NCI-H345 treated with DMSO at 0.1 percent for 48 hours (cell line): ENCODE data around the gene SH3GL1.

Source experiments
- DNase-seq: peaks from one replicate; lab custom pipeline; 2025; ENCODE audit not compliant: unreplicated experiment; lab: John Stamatoyannopoulos, UW

The SH3GL1 gene

DNA sequence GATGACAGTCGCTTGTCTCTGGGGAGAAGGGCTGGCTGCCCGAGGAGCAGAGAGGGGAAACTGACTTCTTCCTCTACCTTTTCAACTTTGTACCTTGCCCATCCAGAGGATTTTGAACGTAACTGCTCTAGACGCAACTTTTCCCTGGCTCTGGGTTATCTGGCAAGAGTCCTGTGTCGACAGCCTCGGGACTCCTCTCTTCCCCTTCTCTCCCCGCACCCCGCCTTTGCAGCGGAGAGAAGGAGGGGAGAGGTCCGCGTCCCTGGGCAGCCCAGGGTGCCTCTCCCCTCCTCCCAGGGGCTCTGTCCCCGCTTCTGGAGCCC, 574 bp downstream of the SH3GL1 start:
- no peak for DNase-seq

DNA sequence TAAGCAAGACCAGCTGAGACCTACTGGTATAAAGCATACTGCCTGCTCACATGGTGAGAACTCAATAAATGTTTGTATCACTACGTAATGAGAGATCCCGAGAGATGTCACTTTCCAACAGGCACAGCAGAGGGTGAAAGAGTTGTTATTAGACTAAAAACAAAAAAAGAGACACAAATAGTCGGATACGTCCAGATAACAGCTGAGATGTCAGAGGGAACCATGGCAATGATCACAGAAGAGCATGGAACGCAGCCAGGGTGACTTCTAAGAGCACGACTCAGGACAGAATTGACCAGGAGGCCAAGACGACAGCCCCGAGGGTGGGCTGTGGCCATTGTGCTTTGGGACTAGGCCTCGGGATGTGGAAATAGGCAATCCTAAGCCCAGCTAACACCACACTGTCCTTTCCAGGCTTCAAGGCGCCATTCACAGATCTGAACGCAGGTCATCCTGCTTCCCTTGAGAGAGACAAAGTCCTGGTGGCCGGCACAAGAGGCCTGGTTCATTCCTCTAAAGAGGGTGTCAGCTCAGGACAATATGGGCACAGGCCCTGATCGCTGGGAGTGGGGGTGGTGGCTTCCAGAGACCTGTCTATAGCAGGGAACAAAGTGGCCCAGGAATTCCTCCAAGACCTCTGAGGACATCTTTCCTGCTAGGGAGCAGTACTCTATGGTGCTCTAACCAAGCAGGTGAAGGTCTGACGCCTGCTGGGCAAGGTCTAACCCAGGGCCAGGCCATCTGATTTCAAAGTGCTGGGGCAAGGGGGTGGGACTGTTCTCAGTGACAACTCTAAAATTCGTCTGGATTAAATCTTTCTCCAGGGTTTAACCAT, 3.2 kb downstream of the SH3GL1 start:
- no peak for DNase-seq

DNA sequence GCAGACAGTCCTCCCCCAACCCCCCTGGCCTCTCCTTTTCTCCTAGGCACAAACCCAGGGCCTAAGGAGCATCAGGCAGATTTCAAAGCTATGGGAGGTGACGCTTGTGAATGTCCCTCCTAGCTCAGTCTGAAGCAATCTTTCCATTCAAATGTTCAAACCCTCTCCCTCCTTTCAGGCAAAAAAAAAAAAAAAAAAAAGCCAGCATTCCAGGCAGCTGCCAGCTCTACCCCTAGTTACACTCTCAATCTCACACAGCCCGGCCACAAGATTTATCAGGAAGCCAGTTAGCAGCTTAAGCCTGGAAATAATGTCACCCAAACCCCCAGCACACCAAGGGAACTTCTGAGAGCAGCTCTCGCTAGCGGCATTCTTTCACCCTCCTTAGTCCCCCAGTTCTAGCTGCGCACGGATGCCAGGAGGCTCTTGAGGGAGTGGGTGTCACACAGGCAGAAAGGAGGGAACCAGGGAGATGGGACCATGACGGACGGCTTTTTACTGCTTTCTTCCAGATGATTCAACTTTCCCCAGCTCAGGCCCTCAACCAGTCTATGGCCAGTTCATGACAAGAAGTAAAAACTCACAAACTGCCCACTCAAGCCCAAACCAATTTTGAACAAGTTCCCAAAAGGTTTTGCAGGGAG, 6.3 kb downstream of the SH3GL1 start:
- DNase-seq, result no peak

DNA sequence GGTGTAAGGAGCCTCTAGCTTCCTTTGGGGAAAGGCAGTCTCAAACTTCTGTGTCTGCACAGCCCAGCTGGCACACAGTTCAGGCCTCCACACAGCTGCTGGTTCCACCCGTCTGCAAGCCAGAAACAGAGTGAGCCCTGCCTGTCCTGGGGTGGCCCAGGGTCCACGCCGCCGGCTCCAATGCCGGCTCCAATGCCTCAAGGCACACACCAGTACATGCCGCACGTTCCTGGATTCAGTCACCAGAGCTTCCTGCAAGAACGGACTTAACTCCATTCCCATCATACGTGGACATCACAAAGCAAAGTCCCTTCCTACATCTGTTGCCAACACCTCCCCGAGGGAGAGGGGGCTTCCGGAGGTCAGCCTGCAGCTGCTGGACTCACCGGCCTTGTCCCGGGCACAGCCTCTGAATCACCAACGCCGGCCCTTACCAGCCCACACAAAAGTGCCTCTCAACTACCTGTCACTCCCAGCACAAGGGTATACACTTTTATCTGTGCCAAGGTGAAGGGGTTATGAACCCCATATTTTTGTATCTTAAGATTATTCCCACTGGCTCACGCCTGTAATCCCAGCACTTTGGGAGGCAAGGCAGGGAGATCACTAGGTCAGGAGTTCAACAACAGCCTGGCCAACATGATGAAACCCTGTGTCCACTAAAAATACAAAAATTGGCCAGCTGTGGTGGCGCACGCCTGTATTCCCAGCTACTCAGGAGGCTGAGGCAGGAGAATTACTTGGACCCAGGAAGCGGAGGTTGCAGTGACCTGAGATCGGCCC, 8.5 kb downstream of the SH3GL1 start:
- no peak for DNase-seq

DNA sequence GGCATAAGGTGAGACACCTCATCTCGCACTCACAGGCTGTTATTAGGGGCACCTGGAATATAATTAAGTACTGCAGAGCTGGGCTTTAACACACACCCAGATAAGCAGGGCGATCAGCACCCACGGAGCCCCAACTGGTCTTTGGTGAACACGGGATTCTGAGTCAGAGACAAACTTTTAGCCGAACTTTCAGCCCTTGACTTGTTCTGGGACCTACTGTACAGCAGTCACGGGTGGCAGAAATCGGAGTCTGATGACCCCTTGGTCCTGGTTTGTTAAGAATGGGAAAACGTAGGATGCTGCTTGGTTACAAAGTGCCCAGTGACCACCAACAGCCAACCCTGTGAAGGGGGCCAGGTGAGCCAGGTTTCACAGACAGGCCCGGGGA, 9.0 kb downstream of the SH3GL1 start:
- no peak for DNase-seq

DNA sequence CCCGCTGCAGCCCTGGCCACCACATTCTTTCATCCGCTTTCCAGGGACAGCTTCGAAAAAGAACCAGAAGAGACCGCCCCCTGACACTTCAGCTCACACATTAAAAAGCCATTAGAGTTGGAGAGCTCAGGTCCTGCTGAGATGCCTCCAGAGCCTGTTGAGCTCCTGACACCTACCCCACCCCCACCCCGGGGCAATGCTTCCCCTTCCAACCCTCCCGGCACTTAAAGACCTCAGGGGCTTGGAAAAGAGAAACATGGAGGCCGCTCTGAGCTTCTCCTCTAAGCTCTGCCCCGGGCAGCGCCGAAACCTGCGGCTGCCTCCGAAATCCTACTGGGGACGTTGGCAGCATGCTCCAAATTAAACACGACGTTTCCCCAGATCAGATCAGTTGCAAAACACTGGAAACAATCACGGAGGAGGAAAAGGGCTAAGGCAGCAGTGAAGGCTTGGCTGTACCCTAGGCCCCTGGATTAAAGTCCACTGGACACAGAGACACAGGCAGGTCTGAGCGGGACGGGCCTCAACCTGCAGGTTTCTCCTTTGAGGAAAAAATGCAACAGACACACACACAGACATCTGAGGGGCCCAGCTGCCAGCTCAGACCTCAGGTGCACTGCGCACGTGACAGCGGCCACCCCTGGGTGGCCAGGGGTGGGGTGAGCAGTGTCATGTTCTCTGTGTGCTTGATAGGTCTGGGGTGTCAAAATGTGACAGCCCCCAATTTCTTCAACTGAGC, 9.6 kb downstream of the SH3GL1 start:
- DNase-seq, result peak; percentile 18

DNA sequence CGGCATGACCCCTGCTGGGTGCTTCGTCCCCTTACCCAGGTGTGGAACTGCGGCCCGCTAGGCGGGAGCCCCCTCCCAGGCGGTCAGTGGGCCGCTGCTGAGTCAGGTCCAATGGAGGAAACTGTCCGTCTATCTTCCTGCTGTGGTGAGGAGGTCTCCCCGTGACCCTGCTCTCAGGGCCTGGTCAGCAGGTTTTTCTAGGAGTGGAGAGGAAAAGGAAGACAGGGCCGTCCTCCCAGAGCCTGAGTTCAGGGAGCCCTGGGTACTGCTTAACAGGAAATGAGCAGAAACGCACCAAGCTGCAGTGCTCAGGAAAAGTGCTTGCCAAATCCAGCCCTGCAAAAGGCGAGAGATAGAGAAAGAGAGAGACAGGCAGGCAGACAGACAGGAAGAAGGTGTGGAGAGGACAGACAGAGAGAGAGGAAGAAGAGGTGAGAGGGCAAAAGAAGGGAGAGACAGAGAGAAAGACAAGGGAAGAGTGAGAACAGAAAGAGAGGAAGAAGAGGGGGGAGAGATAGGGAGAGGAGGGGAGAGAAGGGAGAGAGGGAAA, 10.3 kb downstream of the SH3GL1 start:
- DNase-seq, result no peak

DNA sequence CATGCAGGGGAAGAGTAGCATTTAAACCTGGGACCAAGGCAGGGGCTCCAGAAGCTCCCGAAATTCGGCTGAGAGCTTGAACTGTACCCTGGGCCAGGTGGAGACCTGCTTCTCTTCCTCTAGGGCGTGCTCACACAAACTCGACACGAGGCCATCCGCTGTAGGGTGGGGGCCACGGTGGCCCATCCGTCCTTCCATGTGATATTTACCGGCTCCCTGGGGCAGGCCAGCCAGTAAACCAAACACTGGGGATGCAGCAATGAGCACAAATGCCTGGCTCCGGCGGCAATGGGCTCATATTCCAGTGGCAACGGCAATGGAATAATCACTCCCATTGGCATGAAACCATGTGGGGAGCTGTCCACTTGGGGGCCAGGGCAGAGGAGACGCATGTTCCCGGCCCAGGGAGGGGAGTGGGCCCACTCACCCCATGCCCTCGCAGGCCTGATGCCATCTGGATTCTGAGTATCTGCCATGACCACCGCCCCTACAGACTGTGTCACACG, 10.8 kb downstream of the SH3GL1 start:
- no peak for DNase-seq

DNA sequence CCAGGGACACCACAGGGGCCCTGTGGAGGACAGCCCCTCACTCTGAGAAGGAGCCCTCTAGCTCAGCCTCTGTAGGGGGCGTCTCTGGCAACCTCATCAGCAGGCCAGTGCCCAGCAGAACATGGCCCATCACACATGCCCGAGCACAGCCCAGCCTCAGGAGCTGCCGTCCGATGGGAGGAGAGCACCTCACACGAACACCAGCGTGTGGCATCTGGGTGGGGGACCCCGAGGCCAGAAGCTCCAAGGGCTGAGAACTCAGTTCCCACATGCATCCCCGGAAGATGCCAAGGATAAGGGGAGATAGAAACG, 11.3 kb downstream of the SH3GL1 start:
- no peak for DNase-seq

DNA sequence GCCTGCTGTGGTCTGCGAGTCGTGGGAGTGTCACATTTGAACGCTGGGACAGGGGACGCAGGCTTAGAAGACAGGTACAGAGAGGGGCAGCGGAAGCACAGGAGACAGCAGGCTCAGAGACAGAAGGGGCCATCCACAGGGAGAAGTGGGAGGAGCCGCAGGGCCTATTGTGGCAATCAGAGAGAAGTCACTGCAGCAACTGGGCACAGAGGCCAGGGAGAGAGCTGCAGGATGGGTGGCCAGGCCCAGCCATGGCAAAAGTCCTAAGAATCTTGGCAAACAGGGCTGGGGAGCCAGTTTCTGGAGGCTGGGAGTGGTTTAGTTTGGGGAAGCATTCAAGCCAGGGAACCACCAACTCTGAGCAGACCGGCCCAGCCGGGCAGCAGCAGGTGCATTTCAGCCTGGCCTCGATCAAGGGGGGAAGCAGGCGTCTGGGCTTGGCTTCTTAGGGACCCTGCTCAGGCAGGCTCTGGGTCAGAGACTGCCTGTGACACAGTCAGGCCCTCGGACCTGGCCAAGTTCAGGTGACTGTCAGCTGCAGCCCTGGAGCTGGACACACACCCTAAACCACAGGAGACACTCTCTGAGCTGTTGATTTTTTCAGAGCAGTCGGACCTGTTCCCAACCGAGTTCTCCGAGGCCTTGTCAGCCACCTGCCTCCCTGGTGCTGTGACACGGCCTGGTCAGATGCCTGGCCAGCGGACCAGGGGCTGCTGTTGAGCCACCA, 11.8 kb downstream of the SH3GL1 start:
- DNase-seq, result no peak

DNA sequence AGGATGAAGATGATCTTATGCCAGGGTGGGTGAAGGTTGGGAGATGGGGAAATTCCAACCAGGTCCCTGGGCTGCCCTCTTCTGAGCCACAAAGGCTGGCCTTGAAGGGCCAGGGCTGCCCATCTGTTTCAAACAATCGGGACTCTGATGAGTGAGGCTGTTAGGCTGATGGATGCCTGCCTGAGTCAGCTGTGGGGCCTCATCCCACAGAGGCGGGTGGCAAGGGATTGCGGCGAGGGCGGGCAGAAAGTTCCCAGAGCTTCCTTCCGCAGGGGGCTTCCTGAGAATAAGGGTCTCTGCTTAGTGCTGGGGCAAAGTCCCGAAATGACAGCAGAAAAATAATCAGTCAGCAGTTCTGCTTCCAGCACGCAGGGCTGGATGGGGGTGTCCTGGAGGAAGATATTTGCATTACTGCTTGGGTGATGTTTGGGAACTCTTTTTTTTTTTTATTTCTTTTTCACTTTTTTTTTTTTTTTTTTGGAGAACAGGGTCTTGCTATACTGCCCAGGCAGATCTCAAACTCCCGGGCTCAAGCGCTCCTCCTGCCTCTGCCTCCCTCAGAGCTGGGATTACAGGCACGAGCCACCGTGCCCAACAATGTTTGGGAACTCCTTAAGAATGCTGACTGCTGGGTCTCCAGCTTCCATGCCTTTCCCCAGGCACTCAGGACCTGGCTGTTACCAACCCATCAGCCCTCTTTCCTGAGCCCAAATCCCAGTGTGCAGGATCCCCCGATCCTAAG, 14.1 kb downstream of the SH3GL1 start:
- DNase-seq, result no peak

DNA sequence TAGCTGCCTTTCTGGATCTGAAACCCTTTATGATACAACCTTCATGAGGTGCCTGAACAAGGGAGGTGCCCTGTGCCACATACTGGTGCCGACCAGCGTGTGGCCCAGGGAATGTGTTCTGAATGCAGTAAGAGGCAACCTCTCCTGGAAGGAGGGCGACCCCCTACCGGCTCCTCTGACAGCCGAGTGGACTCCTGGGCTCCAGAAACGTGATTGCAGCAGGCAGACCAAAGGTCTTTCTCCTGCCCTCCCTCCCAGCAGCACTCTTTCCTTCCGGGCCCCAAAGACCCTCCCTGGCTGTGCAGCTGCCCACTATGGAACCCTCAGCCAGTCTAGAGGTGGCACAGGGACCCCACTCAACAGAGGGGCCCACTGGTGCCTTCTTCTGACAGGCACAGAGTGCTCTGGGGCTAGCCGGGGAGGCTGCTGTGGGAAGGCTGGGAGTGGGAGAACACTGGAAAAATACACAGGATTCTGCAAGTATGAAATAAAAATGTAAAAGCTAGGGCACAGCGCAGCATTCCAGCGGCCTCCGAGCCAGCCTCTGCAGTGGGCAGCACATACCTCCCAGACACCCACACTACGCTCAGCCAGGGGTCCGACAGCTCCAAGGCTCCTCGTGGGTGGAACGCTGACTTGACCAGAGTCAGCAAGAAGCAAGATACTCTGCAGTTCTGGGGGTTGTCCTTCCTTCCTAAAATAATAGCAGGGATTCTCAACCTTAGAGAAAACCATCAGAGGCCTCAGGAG, 14.9 kb downstream of the SH3GL1 start:
- DNase-seq, result no peak

DNA sequence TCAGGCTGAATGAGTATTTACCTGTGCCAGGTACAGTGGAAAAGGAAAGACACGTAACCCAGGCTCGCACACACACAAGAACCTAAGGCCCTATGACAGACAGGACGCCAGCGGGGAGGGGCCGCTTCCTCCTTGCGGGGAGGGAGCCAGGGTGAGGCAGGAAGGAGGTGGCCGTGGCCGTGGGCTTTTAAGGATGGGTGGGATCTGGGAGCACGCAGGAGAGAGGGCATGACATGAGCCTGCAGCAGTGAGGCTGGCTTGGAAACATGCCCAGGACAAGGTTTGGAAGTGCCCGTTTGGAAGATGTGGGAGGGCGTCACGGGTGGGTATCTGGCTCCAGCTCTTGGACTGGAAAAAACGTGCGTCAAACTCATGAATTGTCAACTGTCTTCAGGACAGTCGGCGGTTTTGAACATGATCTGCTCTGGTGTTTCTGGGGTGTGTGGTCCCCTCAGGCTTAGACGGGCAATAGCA, 20.1 kb downstream of the SH3GL1 start:
- no peak for DNase-seq

DNA sequence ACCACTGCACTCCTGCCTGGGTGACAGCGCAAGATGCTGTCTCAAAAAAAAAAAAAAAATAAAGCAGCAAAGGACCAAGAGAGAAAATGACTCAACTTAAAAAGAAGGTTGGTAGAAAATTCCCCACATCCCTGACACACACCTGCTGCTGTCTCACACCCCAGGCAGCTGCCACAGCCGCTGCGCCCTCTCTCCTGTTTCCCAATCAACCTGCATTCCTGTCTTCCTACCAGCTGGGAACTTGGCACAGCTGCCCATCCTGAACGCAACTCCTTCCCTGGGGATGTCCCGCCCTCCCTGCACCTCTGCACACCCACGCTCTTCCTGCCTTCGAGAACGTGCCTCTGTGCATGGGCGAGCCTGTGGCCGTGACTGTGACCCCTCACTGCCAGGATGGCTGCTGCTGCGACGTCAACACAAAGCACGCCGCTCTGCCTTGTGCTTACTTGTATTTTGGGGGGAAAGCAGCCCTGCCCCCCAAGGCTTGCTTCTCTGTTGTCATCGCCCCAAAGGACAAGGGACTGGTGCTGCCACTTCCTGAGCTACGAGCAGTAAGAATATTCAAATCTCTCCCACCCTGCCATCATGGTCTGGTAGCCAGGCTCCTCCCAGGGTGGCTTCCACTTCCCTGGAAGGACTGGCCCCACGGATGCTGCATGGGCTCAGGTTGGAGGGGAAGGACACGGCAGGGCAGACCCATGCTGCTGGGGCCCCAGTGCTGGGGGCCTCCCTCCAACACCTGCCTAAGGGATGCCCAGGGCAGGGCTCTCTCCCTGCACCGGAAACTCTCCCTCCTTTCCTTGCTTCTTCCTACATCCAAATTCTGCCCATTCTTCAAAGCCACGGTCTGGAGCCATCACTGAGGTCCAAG, 20.7 kb downstream of the SH3GL1 start:
- peak; percentile 12 for DNase-seq

DNA sequence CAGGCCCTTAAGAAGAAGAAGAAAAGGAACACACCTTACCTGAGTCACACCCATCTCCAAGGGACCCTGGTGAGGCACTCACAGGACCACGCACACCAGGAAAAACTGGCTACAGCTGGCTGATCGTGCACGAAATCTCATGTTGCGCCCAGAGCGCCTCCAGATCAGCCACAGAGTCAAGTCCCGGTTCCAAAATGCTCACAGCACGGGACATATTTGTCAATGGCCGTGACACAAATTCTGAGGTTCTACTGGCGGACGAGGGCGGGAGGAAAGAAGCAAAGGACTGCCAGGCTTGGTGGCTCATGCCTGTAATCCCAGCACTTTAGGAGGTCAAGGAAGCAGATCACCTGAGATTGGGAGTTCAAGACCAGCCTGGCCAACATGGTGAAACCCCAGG, 21.5 kb downstream of the SH3GL1 start:
- no peak for DNase-seq

DNA sequence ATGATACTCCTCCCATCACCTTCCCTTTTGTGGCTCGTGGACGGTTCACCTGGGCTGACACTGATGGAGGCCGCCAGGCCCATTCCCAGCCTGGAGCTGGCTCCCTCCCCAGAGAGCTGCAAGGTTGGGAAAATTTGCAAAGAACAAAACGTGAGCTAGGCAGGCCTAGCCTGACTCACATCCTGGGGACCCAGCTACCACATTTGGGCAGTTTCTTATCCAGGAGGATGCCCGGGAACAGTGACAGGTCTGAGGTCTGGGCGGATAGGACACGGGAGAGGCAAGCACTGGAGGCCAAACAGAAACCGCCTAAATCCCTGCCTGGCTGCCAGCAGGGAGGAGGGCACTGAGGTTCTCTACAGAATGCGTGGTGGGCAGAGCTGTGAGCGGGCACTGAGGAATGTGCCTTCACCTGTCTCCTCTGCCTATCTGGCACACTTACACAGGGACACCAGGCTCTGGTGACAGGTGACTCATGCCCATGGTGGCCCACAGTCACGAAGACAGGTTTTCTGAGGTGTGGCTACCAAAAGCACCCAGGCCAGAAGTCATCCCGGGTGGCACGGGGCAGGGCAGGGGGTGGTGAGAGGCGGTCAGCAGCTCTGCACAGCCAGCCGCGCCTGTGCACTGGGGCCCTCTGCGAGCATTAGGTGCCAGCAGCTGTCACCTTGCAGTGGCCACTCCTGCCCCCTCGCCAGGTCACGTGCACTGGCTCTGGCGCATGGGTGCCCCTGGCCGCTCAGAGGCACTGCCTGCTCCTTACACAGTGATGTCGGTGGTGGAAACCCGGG, 23.2 kb downstream of the SH3GL1 start:
- DNase-seq, result no peak

DNA sequence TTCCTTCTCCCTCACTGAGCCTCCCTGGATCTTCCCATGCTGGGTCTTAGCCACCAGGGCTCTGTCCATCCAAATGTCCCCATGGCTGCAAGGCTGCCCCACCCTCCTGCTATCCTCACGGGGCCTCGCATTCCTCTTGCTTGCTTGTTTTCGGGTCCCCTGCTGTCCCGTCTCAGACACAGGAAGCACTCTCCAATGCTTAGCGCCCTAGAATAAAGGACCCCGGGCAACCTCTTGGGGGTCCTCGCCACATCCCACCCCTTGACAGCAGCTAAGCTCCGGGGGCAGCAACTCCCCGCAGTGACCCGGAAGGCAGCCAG, 23.7 kb downstream of the SH3GL1 start:
- DNase-seq, result no peak
